Measurements from ENCODE around the gene TSC22D2.

Gene TSC22D2

DNA sequence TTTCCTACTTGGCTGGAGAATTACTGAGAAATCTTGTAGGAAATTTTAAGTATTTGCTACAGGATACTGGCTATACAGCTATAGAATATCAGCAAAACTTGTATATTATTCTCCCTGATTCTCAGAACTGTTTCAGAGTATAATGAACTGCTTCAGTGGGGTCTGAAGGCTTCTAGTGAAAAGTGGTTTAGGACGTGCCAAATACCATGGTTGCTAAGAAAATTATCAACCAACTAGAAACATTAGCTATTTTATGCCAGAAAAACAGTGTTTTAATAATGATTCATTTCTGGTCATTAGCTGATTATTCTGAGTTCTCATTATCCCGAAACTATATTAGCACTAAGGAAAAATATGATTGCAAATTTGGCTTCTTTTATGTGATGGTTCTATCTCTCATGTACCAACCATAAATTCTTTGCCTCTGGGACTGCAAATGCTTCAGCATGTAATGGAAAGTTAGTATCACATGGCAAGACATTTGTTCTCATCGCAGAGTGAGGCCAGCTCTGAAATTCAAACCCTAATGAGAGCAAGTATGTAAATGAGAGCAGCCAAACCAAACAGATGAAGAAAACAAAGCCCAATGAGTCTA lies 11.0 kb upstream of the TSC22D2 start:
- POLR2A ChIA-PET: interaction anchor here (1.2 to 1.8 kb wide), 2 partner anchors 11 to 12 kb away, joined by 3 to 7 read pairs; partner anchors contain the start of gene TSC22D2
- no peak for DNase-seq (ENCODE audit: extremely low spot score)
- CTCF ChIA-PET: interaction anchor here (1.2 to 1.3 kb wide), 2 partner anchors 10 to 12 kb away, joined by 3 read pairs; no protein-coding TSS in a partner anchor
- no peak for TF ChIP-seq HDGF (IDR thresholded peaks at IDR 0.05; ENCODE audit: borderline replicate concordance)
- no peak for TF ChIP-seq CTBP1 (IDR thresholded peaks at IDR 0.05; ENCODE audit: borderline replicate concordance)
- no peak for TF ChIP-seq ARNT (IDR thresholded peaks at IDR 0.05)
- TF ChIP-seq L3MBTL2 (conservative IDR thresholded peaks at IDR 0.05): no peak
- TF ChIP-seq LEF1 (IDR thresholded peaks at IDR 0.05; ENCODE audit: borderline replicate concordance): no peak
- no peak for TF ChIP-seq FOXK2 (IDR thresholded peaks at IDR 0.05)
- no peak for TF ChIP-seq NFRKB (IDR thresholded peaks at IDR 0.05)
- TF ChIP-seq FOXM1 (IDR thresholded peaks at IDR 0.05; ENCODE audit: borderline replicate concordance): no peak

DNA sequence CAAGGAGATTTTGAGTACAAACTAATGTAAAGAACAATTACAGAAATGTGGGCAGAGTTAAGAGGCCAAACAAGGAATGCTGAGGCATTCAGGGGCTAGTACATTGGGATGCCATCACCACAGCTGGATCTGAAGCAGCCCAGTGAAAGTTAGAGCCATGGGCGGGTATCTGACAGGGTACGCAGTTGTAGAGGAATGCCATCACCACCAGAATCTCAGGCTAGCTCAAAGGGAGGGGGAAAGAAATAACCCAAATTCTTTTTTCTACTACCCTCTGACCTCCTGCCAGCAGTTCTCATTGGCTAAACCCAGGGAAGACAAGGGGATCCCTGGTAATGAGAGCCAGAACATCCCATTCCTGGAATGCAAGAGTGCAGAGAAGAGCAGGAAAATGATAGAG lies 9.0 kb upstream of the TSC22D2 start:
- CTCF ChIA-PET: no interaction called here

DNA sequence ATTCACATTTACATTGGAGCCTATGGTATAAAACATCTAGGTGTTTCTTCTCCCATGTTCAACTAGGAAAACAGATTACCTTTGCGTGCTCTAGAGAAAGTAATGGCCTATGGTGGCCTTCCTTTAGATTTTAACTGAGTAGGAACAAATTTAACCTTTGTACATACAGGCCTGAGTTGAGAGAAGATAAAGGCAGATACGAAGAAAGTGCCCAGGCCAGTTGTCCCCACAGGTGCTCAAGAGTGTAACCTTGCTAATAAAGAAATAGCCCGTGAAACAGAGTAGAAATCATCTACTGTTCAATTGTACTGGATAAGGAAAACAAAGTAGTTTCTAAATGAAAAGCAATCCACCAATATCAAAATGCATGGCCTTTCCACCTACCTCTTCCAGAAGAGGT lies 6.8 kb upstream of the TSC22D2 start:
- CTCF ChIA-PET: no interaction called here
- TF ChIP-seq ZNF384 (IDR thresholded peaks at IDR 0.05) (no peak), LEF1 (IDR thresholded peaks at IDR 0.05; ENCODE audit: borderline replicate concordance) (no peak), CTBP1 (IDR thresholded peaks at IDR 0.05; ENCODE audit: borderline replicate concordance) (no peak), TARDBP (IDR thresholded peaks at IDR 0.05) (no peak), FOXM1 (IDR thresholded peaks at IDR 0.05; ENCODE audit: borderline replicate concordance) (no peak), HDGF (IDR thresholded peaks at IDR 0.05; ENCODE audit: borderline replicate concordance) (no peak), ELF4 (IDR thresholded peaks at IDR 0.05) (no peak), NFRKB (IDR thresholded peaks at IDR 0.05) (no peak), SUZ12 (IDR thresholded peaks at IDR 0.05) (no peak), SP1 (IDR thresholded peaks at IDR 0.05) (no peak), ARNT (IDR thresholded peaks at IDR 0.05) (no peak), FOXA1 (IDR thresholded peaks at IDR 0.05) (no peak), BHLHE40 (IDR thresholded peaks at IDR 0.05; ENCODE audit: borderline replicate concordance) (no peak), L3MBTL2 (conservative IDR thresholded peaks at IDR 0.05) (no peak)
- TF ChIP-seq, protein P1, sequence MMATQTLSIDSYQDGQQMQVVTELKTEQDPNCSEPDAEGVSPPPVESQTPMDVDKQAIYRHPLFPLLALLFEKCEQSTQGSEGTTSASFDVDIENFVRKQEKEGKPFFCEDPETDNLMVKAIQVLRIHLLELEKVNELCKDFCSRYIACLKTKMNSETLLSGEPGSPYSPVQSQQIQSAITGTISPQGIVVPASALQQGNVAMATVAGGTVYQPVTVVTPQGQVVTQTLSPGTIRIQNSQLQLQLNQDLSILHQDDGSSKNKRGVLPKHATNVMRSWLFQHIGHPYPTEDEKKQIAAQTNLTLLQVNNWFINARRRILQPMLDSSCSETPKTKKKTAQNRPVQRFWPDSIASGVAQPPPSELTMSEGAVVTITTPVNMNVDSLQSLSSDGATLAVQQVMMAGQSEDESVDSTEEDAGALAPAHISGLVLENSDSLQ (IDR thresholded peaks at IDR 0.05): no peak
- POLR2A ChIA-PET: no interaction called here
- DNase-seq (ENCODE audit: extremely low spot score): no peak

More for the DNA sequence above, 9.0 kb upstream of the TSC22D2 start:
- POLR2A ChIA-PET: no interaction called here
- TF ChIP-seq SP1 (IDR thresholded peaks at IDR 0.05) (no peak), FOXM1 (IDR thresholded peaks at IDR 0.05; ENCODE audit: borderline replicate concordance) (no peak), ARNT (IDR thresholded peaks at IDR 0.05) (no peak), CTBP1 (IDR thresholded peaks at IDR 0.05; ENCODE audit: borderline replicate concordance) (no peak), HDGF (IDR thresholded peaks at IDR 0.05; ENCODE audit: borderline replicate concordance) (no peak), SUZ12 (IDR thresholded peaks at IDR 0.05) (no peak), FOXK2 (IDR thresholded peaks at IDR 0.05) (no peak), TARDBP (IDR thresholded peaks at IDR 0.05) (no peak), L3MBTL2 (conservative IDR thresholded peaks at IDR 0.05) (no peak), ZNF384 (IDR thresholded peaks at IDR 0.05) (no peak), LEF1 (IDR thresholded peaks at IDR 0.05; ENCODE audit: borderline replicate concordance) (no peak), ELF4 (IDR thresholded peaks at IDR 0.05) (no peak), BHLHE40 (IDR thresholded peaks at IDR 0.05; ENCODE audit: borderline replicate concordance) (no peak), NFRKB (IDR thresholded peaks at IDR 0.05) (no peak), FOXA1 (IDR thresholded peaks at IDR 0.05) (no peak)
- TF ChIP-seq, protein P1 (IDR thresholded peaks at IDR 0.05): no peak
- no peak for DNase-seq (ENCODE audit: extremely low spot score)

DNA sequence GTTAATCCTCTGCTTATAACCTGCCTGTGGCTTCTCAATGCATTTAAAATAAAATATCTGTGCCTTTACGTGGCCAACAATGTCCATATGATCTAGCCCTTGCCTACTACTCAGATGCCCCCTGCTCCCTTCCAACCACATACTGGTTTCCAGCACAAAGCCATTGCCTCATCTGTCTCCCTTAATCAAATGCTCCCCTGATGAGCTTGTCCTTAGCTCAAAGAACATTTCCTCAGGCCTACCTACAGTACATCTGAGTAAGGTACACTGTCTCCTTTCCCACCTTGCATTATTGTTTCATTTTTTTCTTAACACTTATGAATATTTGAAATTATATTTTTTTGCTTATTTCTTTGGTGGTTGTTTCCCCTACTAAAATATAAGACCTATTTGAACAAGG lies 5.9 kb upstream of the TSC22D2 start:
- DNase-seq (ENCODE audit: extremely low spot score): no peak
- TF ChIP-seq LEF1 (IDR thresholded peaks at IDR 0.05; ENCODE audit: borderline replicate concordance) (no peak), NFRKB (IDR thresholded peaks at IDR 0.05) (no peak), CTBP1 (IDR thresholded peaks at IDR 0.05; ENCODE audit: borderline replicate concordance) (no peak), FOXM1 (IDR thresholded peaks at IDR 0.05; ENCODE audit: borderline replicate concordance) (no peak), BHLHE40 (IDR thresholded peaks at IDR 0.05; ENCODE audit: borderline replicate concordance) (no peak), FOXA1 (IDR thresholded peaks at IDR 0.05) (no peak), SUZ12 (IDR thresholded peaks at IDR 0.05) (no peak), HDGF (IDR thresholded peaks at IDR 0.05; ENCODE audit: borderline replicate concordance) (no peak), ARNT (IDR thresholded peaks at IDR 0.05) (no peak), ELF4 (IDR thresholded peaks at IDR 0.05) (no peak), TARDBP (IDR thresholded peaks at IDR 0.05) (no peak), L3MBTL2 (conservative IDR thresholded peaks at IDR 0.05) (no peak)
- TF ChIP-seq, protein P1 (IDR thresholded peaks at IDR 0.05): no peak
- ChIA-PET CTCF (no interaction called here), POLR2A (no interaction called here)

DNA sequence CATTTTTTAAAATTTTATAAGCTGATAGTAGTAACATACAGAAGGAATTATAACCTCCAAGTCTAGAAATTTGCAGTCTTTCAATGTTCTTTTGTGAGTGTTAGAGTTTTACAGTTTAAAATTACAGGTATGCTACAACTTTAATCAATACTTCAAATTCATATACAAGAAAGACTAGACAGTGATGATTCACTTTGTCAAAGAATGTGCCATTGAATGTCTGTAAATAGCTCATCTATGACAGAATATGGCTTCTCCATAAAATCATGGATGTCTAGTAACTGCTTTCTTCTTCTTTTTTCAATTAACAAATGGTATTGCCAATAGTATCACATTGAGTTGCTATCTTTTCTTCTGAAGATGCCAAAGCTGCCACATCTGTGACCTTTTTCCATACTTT lies 4.1 kb upstream of the TSC22D2 start:
- no peak for TF ChIP-seq FOXK2 (IDR thresholded peaks at IDR 0.05)
- no peak for TF ChIP-seq FOXM1 (IDR thresholded peaks at IDR 0.05; ENCODE audit: borderline replicate concordance)
- no peak for TF ChIP-seq FOXA1 (IDR thresholded peaks at IDR 0.05)
- no peak for TF ChIP-seq ARNT (IDR thresholded peaks at IDR 0.05)
- no peak for TF ChIP-seq ZNF384 (IDR thresholded peaks at IDR 0.05)
- ChIA-PET POLR2A (no interaction called here), CTCF (interaction anchor here (1.9 kb wide), 1 partner anchor 19 kb away, joined by 4 read pairs; no protein-coding TSS in a partner anchor)
- no peak for DNase-seq (ENCODE audit: extremely low spot score)
